Fibroblast of skin of right biceps (primary cell): ENCODE data around the gene SCEL.
"Not testable (repeated sequence)": the region's sequence is repeated elsewhere in the genome, so short reads cannot be mapped to it uniquely, and the experiment has no call there.

Source experiments
- DNase-seq: peaks from one replicate; pipeline ENCODE4 v3.0.0-alpha.2; 2013

The SCEL gene

DNA sequence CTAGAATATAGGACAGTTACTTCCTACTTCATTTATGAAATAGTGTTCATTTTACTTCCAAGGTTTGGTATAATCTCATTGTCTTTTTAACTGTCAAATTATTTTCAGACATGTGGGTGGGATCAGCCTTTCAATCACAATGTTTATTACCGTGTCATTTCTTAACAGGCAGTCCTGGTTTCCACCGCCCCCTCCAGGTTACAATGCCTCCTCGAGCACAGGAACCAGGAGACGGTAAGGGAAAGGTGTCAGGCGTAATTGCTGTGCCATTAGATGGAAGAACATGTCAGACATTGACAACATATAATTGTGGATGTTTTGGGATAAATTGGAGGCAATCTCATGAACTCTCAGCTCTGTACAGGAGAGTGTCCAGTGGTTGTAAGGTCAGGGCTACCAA is 36.5 kb downstream of the SCEL start:
- DNase-seq = no peak

DNA sequence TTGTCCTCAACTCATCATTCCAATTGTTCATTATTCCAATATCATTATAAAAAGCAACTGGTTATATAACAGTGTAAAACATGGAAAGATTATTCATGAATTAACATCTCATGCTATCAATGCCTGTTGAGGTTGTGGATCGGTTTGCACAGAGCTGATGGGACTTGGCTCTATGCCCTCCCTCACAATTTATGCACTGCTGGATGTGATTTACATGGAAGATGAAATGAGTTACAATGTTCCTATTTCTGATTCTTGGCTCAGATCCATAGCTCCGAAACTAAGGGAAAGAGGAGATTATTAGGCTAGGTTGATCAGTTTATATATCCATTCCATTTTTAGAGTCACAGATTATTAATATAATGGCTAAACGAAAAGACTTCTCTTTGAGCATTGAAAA is 38.6 kb downstream of the SCEL start:
- no peak for DNase-seq

DNA sequence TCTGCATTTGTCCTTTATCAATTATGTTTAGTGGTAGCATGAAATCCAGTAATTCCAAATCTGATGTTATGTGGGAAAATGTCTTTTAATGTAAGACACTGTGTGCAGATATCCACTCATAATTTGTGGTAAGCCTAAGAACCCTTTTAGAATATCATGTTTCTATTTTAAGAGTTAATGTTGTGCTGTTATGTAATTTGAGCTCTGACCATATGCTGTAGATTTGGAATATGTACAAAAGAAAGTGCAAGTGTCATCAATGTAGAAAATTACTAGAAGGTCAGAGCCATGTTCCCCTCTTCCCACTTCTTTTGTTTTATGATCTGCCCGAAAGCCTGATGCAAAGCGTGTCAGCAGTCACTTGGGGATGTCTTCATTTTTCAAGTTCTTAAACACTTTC is 44.5 kb downstream of the SCEL start:
- no peak for DNase-seq

DNA sequence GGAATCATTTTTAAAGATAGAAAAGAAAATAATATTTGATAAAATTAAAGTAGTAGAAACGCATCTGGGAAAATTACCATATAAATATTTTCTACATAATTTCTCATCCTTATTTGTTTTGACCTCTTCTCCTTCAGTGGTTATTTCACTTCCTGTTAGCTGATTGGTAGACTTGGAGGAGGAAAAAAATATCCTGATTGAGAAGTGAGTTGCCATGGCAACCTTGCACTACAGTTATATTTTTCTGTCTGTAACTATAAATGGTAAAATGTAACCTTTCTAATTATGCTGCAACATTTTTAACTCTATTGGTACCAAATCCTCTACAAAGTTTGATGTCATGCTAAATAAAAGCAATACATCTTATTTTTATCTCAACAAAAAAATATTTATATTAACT is 45.2 kb downstream of the SCEL start:
- no peak for DNase-seq

DNA sequence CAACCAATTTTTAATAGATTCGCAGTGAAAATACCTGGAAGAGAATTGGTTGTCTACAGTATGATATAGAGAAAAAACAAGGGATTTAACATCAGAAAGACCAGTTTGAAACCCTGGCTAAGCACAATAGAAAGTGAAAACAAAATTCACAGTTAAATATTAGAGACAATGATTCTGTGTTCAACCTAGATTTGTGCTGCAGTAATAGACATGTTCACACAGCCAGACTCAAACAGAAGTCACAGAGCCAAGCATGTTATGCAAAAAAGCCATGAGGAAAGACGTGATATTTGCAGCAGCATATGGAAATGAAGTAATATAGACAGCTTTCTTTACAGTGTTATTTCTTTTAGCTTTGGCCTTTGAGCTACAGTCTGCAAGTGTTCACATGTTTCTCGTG is 48.1 kb downstream of the SCEL start:
- no peak for DNase-seq

DNA sequence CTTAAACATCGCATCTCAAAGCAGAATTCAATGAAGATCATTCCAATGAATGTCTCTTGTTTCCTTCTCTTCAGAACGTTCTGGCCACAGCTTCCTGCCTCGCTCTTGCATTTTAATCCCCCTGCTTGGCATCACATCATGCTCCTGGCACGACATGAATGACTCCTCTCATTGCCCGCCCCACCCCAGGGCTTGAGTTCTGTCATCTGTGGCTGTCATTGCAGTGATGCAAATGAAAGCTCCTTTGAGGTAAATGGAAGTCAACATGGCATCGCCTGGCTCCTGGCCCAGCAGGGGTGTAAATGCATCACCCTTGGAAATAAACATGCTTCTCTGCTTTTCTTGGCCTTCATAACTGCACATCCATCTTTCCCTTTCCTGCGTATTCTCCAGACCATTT is 48.6 kb downstream of the SCEL start:
- DNase-seq = no peak

DNA sequence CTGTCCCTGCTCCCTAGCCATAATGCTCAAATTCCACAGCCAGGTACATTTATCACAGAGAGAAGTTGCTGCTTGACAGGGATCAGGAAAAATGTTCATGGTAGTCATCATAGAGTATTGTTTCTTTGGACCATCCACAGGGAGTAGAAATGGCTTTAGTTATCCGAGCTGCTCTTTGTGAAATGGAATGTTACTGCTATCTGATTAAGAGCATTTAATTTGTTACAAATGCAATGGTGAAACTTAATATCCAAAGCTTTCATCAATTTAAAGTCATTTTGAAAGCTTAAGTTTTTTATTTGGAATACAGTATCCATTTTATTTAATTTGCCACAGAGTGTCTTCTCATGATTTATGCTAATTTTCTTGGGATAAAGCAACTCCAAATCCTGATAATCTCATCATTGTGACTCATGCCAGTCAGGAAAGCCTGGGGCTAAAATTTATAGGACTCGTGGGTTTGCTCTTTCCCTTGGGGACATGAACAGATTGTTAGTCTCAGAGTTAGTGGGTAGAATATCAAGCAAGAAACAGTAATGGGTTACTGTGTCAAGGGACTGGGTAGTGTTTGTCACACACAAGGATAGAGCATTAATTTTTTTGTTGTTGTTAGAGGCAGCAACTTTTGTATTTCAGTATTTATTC is 59.8 kb downstream of the SCEL start:
- DNase-seq = no peak

DNA sequence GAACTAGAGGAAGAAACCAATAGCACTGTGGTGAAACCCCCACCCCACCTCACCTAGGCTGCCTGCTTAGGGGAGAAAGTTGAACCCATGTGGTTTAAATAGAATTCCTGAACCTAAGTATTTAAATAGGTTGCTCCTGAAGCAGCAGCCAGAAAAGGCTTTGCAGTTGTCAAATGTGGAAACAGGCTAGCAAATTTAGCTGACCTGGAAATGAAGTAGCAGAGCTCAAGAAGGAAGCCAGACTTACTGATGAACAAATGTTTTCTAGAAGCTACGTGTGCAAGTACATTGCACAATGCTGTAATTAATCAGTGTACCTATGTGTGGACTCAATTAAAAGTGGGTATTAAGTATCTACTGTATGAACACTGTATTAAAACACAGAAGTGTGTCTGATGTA is 61.3 kb downstream of the SCEL start:
- DNase-seq = no peak

DNA sequence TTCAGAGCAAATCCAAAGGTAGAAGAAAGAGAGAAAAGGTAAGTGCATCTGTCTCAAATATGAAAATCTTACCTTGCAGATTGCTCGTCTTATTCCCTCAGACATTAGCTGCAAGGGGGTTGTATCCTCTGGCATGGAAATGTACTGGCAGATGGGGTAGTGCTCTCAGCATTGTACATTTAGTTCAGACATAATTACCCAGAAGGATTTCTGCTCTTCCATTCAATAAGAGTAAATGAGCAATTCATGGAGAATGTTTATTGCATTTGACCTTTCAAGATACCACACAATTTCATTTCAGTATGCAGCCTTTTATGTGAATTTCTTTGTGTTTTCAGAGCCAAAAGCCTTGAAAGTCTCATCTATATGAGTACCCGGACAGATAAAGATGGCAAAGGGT is 63.8 kb downstream of the SCEL start:
- DNase-seq = no peak

DNA sequence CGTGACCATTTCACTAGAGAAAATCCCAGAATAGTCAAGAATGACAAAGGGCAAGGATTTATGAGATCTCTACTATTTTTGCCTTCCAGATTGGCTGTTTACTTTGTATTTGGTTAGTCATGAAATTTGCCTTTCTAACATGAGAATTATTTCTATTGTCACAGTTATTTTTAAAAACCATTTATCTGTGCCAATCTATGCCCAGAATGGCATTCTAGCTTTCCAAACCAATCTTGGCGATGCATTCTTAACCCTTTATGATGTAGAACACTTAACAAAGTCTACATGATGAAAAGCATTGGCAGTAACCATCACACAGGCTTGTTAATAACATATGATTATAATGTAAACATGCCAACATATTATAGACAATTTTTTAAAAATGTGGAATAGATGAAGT is 65.2 kb downstream of the SCEL start:
- no peak for DNase-seq

DNA sequence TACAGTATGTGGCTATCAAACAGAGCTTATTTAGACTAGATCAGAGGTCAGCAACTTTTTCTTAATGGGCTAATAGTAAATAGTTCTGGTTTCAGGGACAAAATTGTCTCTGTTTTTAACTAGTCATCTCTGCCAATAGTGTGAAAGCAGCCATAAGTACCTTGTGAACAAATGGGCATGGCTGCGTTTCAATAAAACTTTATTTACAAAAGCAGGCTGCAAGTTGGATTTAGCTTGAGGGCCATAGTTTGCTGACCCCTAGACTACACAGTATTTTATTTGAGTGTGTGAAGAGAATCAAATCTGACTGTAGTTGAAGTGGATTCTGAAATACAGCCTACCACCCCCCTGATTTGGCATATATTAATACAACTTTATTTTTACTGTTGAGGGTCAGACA is 75.6 kb downstream of the SCEL start:
- DNase-seq = no peak

DNA sequence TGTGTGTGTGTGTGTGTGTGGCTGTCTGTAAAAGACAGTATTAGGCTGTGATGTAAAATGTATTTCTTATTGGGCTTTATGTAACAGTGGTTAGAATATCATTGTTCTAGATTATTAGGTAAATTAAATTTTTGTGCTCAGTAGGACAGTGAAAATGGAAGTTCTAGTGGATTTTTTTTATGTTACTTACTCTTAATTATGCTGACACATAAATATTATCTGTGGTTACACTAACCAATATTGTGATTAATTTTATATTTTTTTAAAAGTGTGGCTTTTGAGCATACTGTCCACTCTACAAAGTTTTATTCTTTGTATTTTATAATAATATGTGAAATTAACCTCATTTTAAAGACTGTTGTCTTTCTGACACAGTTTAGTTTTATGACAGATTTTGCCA is 80.5 kb downstream of the SCEL start:
- DNase-seq = no peak

DNA sequence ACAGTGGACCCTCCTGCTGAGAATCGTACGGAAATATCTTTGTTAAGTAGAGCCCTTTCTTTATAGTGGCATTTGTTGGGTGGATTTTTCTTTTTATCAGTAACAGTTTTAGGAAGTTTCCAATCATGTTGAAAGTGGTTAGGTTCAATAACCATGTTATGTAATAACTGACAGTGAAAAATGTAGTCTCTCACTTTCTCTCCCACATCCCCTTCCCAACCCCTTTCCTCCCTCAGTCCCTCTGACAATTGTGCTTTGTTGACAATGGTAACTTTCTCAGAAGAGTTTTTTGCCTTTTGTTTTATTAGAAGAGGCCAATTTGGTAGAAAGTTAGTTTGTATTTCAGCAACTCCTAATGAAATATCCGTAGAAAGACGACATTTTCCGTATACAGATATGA is 84.1 kb downstream of the SCEL start:
- DNase-seq = no peak

DNA sequence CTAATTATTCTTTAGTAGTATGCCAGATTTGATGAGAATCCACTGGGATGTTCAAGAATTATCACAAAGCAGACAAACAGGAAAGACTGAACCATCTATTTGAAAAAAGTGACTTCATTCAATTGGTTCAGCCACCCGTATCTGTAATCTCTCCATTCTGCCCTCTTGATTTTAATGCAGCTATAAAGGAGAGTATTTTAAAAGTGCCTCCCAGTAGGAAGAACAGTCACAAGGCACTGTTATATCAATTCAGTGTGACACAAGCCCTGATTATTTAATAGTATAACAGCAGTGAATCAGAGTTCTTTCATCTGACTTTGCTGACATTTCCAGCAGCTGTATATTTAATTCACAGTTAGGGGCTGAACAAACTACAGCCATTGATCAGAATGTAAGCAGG is 84.6 kb downstream of the SCEL start:
- DNase-seq = no peak

DNA sequence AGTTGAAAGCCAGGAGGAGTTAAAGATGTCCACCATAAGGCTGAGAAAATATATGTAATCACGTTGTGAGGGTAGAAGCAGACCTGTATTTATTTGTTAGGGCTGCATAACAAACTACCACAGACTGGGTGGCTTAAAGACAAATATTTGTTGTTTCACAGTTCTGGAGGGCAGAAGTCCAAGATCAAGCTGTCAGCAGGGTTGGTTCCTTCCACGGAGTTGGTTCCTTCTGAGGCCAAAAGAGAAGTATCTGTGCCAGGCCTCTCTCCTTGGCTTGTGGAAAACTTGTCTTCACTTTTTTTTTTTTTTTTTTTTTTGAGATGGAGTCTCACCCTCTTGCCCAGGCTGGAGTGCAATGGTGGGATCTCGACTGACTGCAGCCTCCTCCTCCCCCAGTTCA is 88.3 kb downstream of the SCEL start:
- DNase-seq = no peak

DNA sequence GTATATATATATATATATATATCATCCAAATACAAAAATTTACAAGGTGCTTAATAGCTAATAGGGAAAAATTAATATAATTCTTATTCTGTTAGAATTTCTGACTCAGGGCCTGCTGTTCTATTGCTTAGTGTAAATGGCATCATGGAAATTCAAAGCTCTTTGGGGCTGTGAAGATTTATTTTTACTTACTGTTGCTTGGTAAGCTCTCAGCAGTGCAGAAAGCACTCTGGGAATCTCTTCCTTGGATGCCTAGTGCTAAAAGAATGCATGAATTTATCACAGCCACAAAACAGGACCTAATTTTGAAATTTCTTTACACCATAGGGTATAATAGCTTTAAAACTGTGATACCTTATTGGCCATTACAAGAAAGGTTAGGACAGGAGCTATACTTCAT is 92.7 kb downstream of the SCEL start:
- no peak for DNase-seq

DNA sequence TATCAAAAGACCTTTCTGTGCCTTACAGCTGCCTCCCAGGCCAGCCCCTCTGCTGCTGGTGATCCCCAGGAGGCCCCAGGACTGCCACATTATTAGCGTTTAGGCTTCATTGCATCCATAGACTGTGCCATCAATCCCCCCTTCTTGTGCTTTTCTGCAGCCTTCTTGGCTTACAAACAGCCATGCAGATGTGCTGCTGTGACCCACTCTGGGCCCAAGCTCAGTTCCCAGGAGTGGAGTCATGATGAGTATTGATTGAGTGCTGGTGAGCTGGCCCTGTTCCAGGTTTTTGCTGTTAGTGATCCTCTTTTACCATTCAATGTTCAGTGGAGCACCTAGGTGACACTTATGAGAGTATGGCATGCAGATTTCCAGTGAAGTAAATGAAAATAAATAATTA is 102.1 kb downstream of the SCEL start:
- DNase-seq = no peak

DNA sequence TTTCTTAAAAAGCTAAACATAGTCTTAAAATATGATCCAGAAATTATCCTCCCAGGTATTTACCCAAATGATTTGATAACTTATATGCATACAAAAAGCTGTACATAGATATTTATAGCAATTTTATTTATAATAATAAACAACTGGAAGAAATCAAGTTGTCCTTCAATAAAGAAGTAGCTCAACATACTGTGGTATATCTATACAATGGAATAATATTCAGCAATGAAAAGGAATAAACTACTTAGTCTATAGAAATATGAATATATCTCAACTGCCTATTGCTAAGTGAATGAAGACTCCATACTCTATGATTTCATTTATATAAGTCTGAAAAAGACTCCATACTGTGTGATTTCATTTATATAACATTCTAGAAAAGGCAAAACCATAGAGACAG is 114.9 kb downstream of the SCEL start:
- DNase-seq = no peak

DNA sequence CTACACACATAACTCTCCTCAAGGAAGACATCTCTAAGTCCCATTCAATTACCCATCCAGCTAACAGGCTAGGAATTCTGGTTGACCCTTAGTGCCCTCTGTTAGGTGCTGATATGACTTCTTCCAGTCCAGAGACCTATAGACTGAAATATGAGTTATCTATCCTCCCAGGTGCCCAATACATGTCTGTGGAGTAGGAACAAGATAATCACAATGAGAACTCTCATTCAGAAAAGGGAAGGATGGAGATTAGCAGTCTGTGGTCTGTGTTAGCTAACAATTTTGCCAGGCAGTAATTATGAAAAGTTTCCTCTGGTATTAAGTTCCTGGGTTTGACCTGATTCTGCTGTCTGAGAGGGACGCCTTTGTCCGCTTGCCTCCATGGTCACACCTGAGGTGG is 117.8 kb downstream of the SCEL start:
- no peak for DNase-seq

DNA sequence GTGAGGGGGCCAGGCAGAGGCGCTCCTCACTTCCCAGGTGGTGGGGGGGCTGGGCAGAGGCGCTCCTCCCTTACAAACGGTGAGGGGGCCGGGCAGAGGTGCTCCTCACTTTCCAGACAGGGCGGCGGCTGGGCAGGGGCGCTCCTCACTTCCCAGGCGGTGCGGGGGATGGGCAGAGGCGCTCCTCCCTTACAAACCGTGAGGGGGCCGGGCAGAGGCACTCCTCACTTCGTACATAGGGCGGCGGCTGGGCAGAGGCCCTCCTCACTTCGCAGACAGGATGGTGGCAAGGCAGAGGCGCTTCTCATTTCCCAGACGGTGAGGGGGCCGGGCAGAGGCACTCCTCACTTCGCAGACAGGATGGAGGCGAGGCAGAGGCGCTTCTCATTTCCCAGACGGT is 124.5 kb downstream of the SCEL start:
- DNase-seq = not testable (repeated sequence)

DNA sequence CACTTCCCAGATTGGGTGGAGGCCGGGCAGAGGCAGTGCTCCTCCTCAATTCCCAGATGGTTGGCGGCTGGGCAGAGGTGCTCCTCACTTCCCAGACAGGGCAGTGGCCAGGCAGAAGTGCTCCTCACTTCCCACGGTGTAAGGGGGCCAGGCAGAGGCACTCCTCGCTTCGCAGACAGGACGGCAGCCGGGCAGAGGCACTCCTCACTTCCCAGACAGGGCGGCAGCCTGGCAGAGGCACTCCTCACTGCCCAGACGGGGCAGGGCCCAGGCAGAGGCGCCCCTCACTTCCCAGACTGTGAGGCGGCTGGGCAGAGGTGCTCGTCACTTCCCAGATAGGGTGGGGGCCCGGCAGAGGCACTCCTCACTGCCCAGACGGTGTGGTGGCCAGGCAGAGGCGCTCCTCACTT is 125.3 kb downstream of the SCEL start:
- DNase-seq = no peak

DNA sequence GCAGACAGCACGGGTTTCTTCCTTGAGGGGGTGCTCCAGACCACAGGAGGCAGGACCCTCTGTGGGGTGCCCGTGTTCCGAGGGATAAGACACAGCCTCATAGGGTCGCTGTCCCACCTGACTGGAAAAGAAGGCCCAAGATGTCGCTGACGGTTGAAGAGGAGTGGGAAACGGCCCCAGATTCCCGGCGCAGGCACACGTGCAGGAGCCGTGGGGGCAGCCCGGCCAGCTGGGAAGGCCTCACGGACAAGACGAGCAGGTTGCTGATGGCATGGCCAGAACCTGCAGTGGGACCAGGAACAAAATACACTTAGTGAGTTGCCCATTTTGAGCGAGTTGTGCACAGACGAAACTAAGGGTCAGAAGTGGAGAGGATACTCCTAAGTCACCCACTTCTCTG is 126.8 kb downstream of the SCEL start:
- not testable (repeated sequence) for DNase-seq

DNA sequence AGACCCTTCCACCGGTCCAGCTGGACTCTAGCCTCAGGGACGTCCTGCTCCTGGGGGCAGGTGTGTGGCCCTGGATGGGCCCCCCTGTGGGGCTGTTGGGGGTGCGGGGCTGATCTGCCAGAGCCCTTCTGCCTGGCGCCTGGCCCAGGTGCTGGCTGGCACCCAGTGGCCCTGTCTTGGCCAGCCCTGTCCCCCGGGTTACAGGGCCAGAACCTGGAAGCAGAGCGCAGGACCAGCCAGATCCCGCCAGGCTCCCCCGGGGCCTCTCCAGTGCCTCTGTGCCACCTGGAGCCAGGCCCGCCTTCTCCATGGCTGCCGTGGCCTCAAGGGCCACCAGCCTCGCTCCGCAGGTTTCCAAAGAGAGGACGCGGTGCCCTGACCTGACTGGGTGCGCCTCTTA is 127.3 kb downstream of the SCEL start:
- not testable (repeated sequence) for DNase-seq

DNA sequence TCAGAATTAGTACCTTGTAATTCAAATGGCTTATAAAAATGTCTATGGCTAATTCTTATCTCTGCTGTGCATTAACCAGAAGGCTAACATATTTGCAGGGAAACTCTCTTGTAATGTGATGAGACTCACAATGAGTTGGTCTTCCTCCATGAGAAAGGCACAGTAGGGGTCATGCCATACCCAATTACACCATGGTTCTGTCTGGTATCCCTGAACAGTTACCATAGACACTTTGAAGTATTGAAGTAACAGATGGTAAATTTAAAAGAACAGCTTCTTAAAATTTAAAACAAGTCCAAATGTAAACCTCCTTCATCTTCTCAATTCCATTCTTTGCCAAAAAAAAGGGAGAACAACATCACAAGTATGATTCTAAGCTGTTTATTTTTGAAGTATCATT is 139.3 kb downstream of the SCEL start:
- no peak for DNase-seq

DNA sequence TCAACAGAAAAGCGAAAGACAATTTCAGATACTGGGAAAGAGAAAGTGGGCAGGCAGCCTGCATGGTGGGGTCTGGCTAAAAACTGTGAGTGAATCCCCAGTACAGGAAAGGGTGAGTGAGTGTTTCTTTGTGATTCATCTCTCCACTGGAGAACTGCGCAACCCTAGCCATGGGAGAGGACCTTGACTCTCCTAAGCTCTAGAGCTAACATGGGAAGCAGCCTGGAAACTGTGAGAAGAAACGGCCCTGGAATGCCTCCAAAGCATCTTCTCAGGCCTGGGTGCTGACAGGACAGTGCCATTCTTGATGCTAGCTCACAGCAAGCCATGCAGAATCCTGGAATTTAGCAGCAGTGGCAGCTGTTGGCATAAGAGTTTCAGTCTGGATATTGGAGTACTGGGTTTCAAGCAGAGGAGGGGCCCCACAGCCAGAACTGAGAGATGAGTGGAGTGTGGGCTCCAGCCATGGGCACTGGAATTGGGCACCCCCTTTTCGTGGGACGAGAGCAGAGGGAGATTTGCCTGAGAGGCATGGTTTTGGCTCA is 143.3 kb downstream of the SCEL start:
- no peak for DNase-seq

DNA sequence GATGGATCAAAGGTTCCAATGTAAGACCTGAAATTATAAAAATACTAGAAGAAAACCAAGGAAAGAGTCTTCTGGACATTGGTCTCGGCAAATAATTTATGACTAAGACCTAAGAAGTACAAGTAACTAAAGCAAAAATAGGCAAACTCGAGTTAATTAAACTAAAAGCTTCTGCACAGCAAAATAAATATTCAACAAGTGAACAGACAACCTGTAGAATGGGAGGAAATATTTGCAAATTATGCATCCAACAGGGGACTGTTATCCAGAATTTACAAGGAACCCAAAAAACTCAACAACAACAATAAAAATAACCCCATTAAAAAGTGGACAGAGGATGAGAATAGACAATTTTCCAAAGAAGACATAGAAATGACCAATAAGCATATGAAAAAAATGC is 152.3 kb downstream of the SCEL start:
- no peak for DNase-seq
